ENCODE data around the gene TMEM135.

Gene TMEM135

DNA sequence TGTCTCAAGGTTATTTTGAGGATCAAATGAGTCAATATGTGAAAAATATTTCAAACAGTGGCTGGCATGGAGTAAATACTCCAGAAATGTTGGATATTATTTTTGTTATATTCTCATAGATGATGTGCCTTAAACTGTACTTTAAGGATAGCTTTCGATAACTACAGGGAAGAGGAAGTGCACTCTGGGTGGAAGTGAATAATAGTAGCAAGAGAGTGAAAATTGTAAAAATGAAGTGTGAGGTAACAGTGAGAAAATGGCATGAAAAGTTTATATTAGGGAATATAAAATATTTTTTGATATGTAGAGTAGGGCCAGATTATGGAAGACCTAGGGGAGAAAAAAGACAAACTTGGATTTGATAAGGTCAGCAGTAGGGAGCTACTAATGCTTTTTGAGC, 258.9 kb downstream of the TMEM135 start:
- Histone ChIP-seq H3K36me3 (ENCODE audit: control insufficient read depth in 5 of 5, insufficient read depth in 5 of 5, low read length in 5 of 5) (no peaks in the 10 kb centered on the region), H3K4me1 (ENCODE audit: control insufficient read depth in 5 of 5, insufficient read depth in 5 of 5, low read length in 5 of 5) (peaks cover 0 to 11% (median 5%) of the 10 kb centered on the region in 5 donors), H3K27me3 (ENCODE audit: control insufficient read depth in 5 of 5, insufficient read depth in 4 of 5, low read length in 5 of 5) (no peaks in the 10 kb centered on the region), H3K9ac (ENCODE audit: low read length in 5 of 5) (no peak overlapping the region), H3K27ac (ENCODE audit: low read depth, low read length) (no peak overlapping the region), H3K4me3 (ENCODE audit: low read depth in 1 of 5, low read length in 5 of 5) (no peak overlapping the region), H3K9me3 (ENCODE audit: control insufficient read depth in 5 of 5, low read length in 5 of 5) (no peaks in the 10 kb centered on the region)

DNA sequence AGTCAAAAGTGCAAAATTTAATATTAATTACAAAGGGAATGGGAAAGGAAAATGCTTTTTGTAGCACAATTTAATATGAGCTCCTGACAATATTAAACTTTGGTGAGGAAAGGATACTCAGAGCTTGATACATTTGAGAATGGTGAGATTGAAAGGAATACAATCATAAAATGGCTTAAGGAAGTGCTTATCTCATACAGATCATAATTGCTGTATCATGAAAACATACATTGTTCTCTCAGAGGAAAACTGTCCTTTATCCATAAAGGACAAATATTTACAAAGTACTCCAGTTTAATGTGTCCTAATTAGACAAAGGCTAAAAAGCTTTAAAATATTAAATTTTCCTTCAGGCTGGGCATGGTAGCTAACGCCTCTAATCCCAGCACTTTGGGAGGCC, 260.4 kb downstream of the TMEM135 start:
- Histone ChIP-seq H3K27me3 (ENCODE audit: control insufficient read depth in 5 of 5, insufficient read depth in 4 of 5, low read length in 5 of 5) (no peaks in the 10 kb centered on the region), H3K4me1 (ENCODE audit: control insufficient read depth in 5 of 5, insufficient read depth in 5 of 5, low read length in 5 of 5) (peaks cover 0 to 11% (median 5%) of the 10 kb centered on the region in 5 donors), H3K36me3 (ENCODE audit: control insufficient read depth in 5 of 5, insufficient read depth in 5 of 5, low read length in 5 of 5) (peaks cover 0 to 3% (median 3%) of the 10 kb centered on the region in 5 donors), H3K9me3 (ENCODE audit: control insufficient read depth in 5 of 5, low read length in 5 of 5) (no peaks in the 10 kb centered on the region), H3K9ac (ENCODE audit: low read length in 5 of 5) (no peak overlapping the region), H3K27ac (ENCODE audit: low read depth, low read length) (no peak overlapping the region), H3K4me3 (ENCODE audit: low read depth in 1 of 5, low read length in 5 of 5) (no peak overlapping the region)

DNA sequence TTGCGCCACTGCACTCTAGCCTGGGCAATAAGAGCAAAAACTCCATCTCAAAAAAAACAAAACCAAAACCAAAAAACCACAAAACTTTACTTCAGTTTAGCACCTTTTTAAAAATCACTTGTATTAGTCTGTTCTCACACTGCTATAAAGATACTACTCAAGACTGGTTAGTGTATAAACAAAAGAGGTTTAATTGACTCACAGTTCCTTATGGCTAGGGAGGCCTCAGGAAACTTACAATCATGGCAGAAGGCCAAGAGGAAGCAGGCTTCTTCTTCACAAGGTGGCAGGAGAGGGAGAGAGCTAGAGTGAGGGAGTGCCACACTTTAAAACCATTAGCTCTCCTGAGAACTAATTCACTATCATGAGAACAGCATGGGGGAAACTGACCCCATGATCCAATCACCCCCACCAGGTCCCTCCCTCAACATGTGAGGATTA, 261.3 kb downstream of the TMEM135 start:
- Histone ChIP-seq H3K4me3 (ENCODE audit: low read depth in 1 of 5, low read length in 5 of 5) (no peak overlapping the region), H3K4me1 (ENCODE audit: control insufficient read depth in 5 of 5, insufficient read depth in 5 of 5, low read length in 5 of 5) (peaks cover 0 to 11% (median 5%) of the 10 kb centered on the region in 5 donors), H3K27me3 (ENCODE audit: control insufficient read depth in 5 of 5, insufficient read depth in 4 of 5, low read length in 5 of 5) (no peaks in the 10 kb centered on the region), H3K36me3 (ENCODE audit: control insufficient read depth in 5 of 5, insufficient read depth in 5 of 5, low read length in 5 of 5) (peaks cover 0 to 4% (median 3%) of the 10 kb centered on the region in 5 donors), H3K27ac (ENCODE audit: low read depth, low read length) (no peak overlapping the region), H3K9ac (ENCODE audit: low read length in 5 of 5) (no peak overlapping the region), H3K9me3 (ENCODE audit: control insufficient read depth in 5 of 5, low read length in 5 of 5) (no peaks in the 10 kb centered on the region)

DNA sequence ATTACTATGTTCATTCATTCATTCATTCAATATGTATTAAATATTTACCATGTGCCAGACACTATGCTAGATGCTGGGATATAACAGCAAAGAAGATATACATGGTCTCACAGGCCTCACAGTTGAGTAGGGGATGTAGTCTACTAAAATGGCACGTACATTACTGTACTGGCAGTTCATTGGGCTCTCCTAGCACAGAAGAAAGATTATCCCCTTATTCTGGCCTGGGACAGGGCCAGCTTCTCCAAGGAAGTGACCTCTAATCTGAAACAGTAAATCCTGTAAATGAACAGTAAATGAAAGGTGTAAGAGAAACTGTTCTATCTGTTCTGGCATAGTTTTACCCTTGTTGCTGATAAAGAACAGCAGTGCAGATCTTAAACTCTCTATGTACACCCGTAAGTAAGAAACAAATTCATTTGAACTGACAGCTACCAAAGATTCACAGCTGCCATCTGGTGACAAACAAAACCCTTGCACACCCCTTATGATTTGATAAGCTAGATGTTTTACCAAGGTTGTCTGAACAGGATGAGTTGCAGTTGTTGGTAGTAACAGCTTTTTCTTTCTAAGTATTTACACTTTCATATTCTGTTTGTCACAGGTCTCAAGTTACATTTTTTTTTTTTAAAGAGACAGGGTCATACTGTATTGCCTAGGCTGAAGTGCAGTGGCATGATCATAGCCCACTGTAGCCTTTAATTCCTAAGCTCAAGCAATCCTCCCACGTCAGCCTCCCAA, 263.1 kb downstream of the TMEM135 start:
- H3K27ac ChIP-seq (ENCODE audit: low read depth, low read length): peak overlapping the region; percentile 39

DNA sequence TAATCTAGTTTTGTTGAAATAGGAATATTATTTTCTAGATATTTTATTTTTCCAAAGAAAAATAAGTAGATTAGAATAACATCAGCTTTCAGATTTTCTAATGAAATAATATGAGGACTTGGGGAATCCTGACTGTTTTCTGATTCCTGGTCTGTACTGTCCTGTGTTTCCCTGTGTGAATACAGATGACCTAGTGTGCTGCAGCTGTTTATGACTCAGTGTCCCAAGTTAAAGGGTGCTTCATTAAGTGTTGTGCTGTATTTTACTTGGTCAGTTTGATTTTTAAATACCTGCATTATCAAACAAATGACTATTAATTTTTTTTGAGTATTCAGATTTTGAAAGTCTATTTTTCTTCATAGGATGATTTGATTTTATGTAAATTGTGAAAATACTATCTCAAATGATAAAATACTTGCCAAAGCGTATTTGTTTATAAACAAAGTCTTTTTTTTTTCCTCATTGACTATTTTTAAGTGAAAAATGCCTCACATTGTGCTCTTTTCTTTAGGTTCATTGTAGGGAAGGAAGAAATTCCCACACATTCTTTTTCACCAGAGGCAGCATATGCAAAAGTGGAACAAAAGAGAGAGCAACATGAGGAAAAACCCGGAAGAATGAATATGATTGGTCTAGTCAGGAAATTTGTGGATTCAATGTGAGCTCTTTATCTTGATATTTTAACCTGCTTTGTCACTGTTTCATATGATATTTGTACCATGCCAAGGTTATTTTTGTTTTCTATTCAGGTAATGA, 264.2 kb downstream of the TMEM135 start:
- peak overlapping the region; percentile 5 for H3K27ac ChIP-seq (ENCODE audit: low read depth, low read length)
- H3K4me1 ChIP-seq (ENCODE audit: control insufficient read depth in 5 of 5, insufficient read depth in 5 of 5, low read length in 5 of 5): peaks cover 0 to 19% (median 13%) of the 10 kb centered on the region in 5 donors
- H3K27me3 ChIP-seq (ENCODE audit: control insufficient read depth in 5 of 5, insufficient read depth in 4 of 5, low read length in 5 of 5): no peaks in the 10 kb centered on the region
- H3K36me3 ChIP-seq (ENCODE audit: control insufficient read depth in 5 of 5, insufficient read depth in 5 of 5, low read length in 5 of 5): peaks cover 0 to 8% (median 7%) of the 10 kb centered on the region in 5 donors
- no peaks in the 10 kb centered on the region for H3K9me3 ChIP-seq (ENCODE audit: control insufficient read depth in 5 of 5, low read length in 5 of 5)
- no peak overlapping the region for H3K9ac ChIP-seq (ENCODE audit: low read length in 5 of 5)
- no peak overlapping the region for H3K4me3 ChIP-seq (ENCODE audit: low read depth in 1 of 5, low read length in 5 of 5)

More for the DNA sequence above, 263.1 kb downstream of the TMEM135 start:
- Histone ChIP-seq H3K4me1 (ENCODE audit: control insufficient read depth in 5 of 5, insufficient read depth in 5 of 5, low read length in 5 of 5) (peaks cover 0 to 11% (median 5%) of the 10 kb centered on the region in 5 donors), H3K9ac (ENCODE audit: low read length in 5 of 5) (no peak overlapping the region), H3K4me3 (ENCODE audit: low read depth in 1 of 5, low read length in 5 of 5) (no peak overlapping the region), H3K36me3 (ENCODE audit: control insufficient read depth in 5 of 5, insufficient read depth in 5 of 5, low read length in 5 of 5) (peaks cover 0 to 8% (median 6%) of the 10 kb centered on the region in 5 donors), H3K27me3 (ENCODE audit: control insufficient read depth in 5 of 5, insufficient read depth in 4 of 5, low read length in 5 of 5) (no peaks in the 10 kb centered on the region), H3K9me3 (ENCODE audit: control insufficient read depth in 5 of 5, low read length in 5 of 5) (no peaks in the 10 kb centered on the region)

DNA sequence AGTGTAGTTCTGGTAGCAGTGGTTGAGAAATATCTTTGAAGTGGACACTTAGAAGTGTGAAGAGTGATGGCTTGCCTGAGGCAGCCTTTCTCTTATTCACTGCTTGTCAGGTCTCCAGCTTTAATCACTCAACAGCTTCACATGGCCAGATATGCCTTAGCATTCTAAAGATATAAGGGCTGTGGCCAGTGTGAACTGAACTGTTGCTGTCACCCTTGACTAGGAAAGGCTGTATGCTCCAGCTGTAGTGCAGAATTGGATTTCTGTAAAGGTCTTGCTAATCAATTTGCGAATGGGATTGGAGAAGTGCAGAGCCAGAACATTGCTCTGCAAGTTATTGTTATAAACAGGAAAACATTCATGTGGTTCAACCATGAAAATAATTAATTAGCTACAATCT, 266.7 kb downstream of the TMEM135 start:
- H3K27ac ChIP-seq (ENCODE audit: low read depth, low read length): no peak overlapping the region
- H3K9me3 ChIP-seq (ENCODE audit: control insufficient read depth in 5 of 5, low read length in 5 of 5): no peaks in the 10 kb centered on the region
- peaks cover 0 to 10% (median 7%) of the 10 kb centered on the region in 5 donors for H3K36me3 ChIP-seq (ENCODE audit: control insufficient read depth in 5 of 5, insufficient read depth in 5 of 5, low read length in 5 of 5)
- peaks cover 0 to 25% (median 17%) of the 10 kb centered on the region in 5 donors for H3K4me1 ChIP-seq (ENCODE audit: control insufficient read depth in 5 of 5, insufficient read depth in 5 of 5, low read length in 5 of 5)
- no peak overlapping the region for H3K9ac ChIP-seq (ENCODE audit: low read length in 5 of 5)
- no peaks in the 10 kb centered on the region for H3K27me3 ChIP-seq (ENCODE audit: control insufficient read depth in 5 of 5, insufficient read depth in 4 of 5, low read length in 5 of 5)
- H3K4me3 ChIP-seq (ENCODE audit: low read depth in 1 of 5, low read length in 5 of 5): no peak overlapping the region

DNA sequence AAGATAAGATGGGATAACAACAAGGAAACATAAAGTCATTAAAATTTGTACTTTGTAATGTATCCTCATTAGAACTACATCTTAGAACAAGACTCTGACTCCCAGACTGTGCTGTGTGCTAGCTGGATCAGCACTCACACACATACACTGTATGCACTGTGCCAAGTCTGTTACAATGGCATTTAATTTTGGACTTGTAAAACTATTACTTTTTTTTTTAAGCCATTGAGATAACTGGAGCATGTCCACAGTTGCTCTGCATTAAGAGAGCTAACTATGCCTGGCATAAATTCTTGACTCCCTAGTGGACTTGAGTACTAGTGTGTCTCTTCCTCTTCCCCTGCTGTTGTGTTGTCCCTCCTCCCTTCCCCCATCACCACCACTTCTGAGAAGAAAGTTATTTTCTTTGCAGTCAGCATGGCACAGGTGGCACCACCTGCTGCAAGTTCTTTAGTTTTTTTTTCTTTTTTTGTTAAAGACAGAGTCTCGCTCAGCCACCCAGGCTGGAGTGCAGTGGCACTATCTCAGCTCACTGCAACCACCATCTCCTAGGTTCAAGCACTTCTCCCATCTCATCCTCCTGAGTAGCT, 268.6 kb downstream of the TMEM135 start:
- H3K9ac ChIP-seq (ENCODE audit: low read length in 5 of 5): no peak overlapping the region
- no peaks in the 10 kb centered on the region for H3K9me3 ChIP-seq (ENCODE audit: control insufficient read depth in 5 of 5, low read length in 5 of 5)
- peaks cover 0 to 16% (median 11%) of the 10 kb centered on the region in 5 donors for H3K4me1 ChIP-seq (ENCODE audit: control insufficient read depth in 5 of 5, insufficient read depth in 5 of 5, low read length in 5 of 5)
- peaks cover 0 to 15% (median 10%) of the 10 kb centered on the region in 5 donors for H3K36me3 ChIP-seq (ENCODE audit: control insufficient read depth in 5 of 5, insufficient read depth in 5 of 5, low read length in 5 of 5)
- no peak overlapping the region for H3K4me3 ChIP-seq (ENCODE audit: low read depth in 1 of 5, low read length in 5 of 5)
- no peaks in the 10 kb centered on the region for H3K27me3 ChIP-seq (ENCODE audit: control insufficient read depth in 5 of 5, insufficient read depth in 4 of 5, low read length in 5 of 5)
- peak overlapping the region; percentile 11 for H3K27ac ChIP-seq (ENCODE audit: low read depth, low read length)

DNA sequence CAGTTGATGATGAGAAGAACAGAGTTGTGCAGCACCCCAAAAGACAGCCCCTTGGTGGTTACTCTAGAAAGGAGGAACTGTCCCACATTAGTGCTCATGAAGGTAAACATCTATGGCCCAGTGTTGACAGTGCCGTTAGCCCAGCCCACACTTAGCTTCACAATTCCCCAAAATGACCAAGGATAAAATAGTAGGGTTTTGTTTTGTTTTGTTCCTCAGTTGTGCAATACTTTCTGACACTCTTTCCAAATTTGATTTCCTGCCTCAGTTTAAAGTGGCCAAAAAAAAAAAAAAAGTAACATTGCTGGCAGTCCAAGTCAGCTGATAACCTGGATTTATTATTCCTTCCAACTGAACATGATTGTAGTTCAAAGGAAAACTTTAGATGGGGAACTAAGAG, 269.4 kb downstream of the TMEM135 start:
- H3K4me1 ChIP-seq (ENCODE audit: control insufficient read depth in 5 of 5, insufficient read depth in 5 of 5, low read length in 5 of 5): peaks cover 0 to 16% (median 11%) of the 10 kb centered on the region in 5 donors
- no peaks in the 10 kb centered on the region for H3K9me3 ChIP-seq (ENCODE audit: control insufficient read depth in 5 of 5, low read length in 5 of 5)
- peak overlapping the region; percentile 11 for H3K27ac ChIP-seq (ENCODE audit: low read depth, low read length)
- peaks cover 0 to 15% (median 10%) of the 10 kb centered on the region in 5 donors for H3K36me3 ChIP-seq (ENCODE audit: control insufficient read depth in 5 of 5, insufficient read depth in 5 of 5, low read length in 5 of 5)
- H3K4me3 ChIP-seq (ENCODE audit: low read depth in 1 of 5, low read length in 5 of 5): no peak overlapping the region
- H3K9ac ChIP-seq (ENCODE audit: low read length in 5 of 5): no peak overlapping the region
- no peaks in the 10 kb centered on the region for H3K27me3 ChIP-seq (ENCODE audit: control insufficient read depth in 5 of 5, insufficient read depth in 4 of 5, low read length in 5 of 5)

DNA sequence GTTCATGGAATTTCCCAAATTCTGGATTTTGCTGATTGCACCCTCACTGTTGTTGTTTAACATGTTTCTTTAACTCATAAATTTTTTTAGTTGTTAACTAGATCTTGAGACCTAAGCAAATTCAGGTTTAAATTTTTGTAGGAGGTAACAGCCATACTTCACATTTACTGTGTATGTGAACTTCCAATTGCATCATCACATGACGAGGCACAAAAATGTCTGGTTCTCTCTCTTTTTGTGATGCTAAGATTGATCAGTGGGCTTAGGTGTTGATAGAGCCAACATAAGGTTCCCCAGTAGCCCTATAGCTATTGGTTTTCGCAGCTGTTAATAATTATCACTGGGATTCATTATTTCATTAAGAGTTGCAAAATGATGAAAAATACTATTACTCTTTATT, 277.5 kb downstream of the TMEM135 start:
- H3K4me1 ChIP-seq (ENCODE audit: control insufficient read depth in 5 of 5, insufficient read depth in 5 of 5, low read length in 5 of 5): peaks cover 0 to 8% (median 3%) of the 10 kb centered on the region in 5 donors

More for the DNA sequence above, 277.5 kb downstream of the TMEM135 start:
- no peaks in the 10 kb centered on the region for H3K9me3 ChIP-seq (ENCODE audit: control insufficient read depth in 5 of 5, low read length in 5 of 5)
- H3K27me3 ChIP-seq (ENCODE audit: control insufficient read depth in 5 of 5, insufficient read depth in 4 of 5, low read length in 5 of 5): no peaks in the 10 kb centered on the region
- no peak overlapping the region for H3K27ac ChIP-seq (ENCODE audit: low read depth, low read length)
- H3K9ac ChIP-seq (ENCODE audit: low read length in 5 of 5): no peak overlapping the region
- H3K36me3 ChIP-seq (ENCODE audit: control insufficient read depth in 5 of 5, insufficient read depth in 5 of 5, low read length in 5 of 5): peaks cover 0 to 18% (median 13%) of the 10 kb centered on the region in 5 donors
- H3K4me3 ChIP-seq (ENCODE audit: low read depth in 1 of 5, low read length in 5 of 5): no peak overlapping the region
